GM21381 (cell line): ENCODE data around the gene UBE2V1.
A peak's percentile ranks its signal among the peaks of the same experiment; 100 is the strongest.
"Not testable (repeated sequence)": the region's sequence is repeated elsewhere in the genome, so short reads cannot be mapped to it uniquely, and the experiment has no call there.

Experiments used
- ATAC-seq: cut with Tn5 transposase; IDR thresholded peaks from one replicate; pipeline ENCODE4 v1.9.1; 2021; ENCODE audit warnings: mild to moderate bottlenecking, moderate library complexity; ENCODE audit not compliant: unreplicated experiment

UBE2V1 gene

GRCh38 chr20:50097843-50098242 is 15.1 kb downstream of the UBE2V1 start:
- no peak for ATAC-seq

- no peak for ATAC-seq
Measured at GRCh38 chr20:50096237-50096636, 16.7 kb downstream of the UBE2V1 start.

- ATAC-seq, result no peak
Measured at GRCh38 chr20:50095476-50096078, 17.4 kb downstream of the UBE2V1 start.

GRCh38 chr20:50094522-50094921 is 18.4 kb downstream of the UBE2V1 start:
- ATAC-seq, result no peak

- ATAC-seq, result no peak
Measured at GRCh38 chr20:50093240-50093639, 19.7 kb downstream of the UBE2V1 start.

GRCh38 chr20:50092436-50092835 is 20.5 kb downstream of the UBE2V1 start:
- no peak for ATAC-seq

- no peak for ATAC-seq
Measured at GRCh38 chr20:50089787-50090177, 23.2 kb downstream of the UBE2V1 start.

- no peak for ATAC-seq
Measured at GRCh38 chr20:50089140-50089786, 23.7 kb downstream of the UBE2V1 start.

GRCh38 chr20:50088022-50088421 is 24.9 kb downstream of the UBE2V1 start:
- ATAC-seq, result no peak

- ATAC-seq, result no peak
Measured at GRCh38 chr20:50085481-50086365, 27.2 kb downstream of the UBE2V1 start.

- no peak for ATAC-seq
Measured at GRCh38 chr20:50085146-50085480, 27.8 kb downstream of the UBE2V1 start.

- no peak for ATAC-seq
Measured at GRCh38 chr20:50083034-50083433, 29.9 kb downstream of the UBE2V1 start.

GRCh38 chr20:50082056-50082455 is 30.9 kb downstream of the UBE2V1 start:
- ATAC-seq, result not testable (repeated sequence)

GRCh38 chr20:50077818-50078601 is 34.9 kb downstream of the UBE2V1 start:
- ATAC-seq, result no peak

GRCh38 chr20:50073500-50073899 is 39.5 kb downstream of the UBE2V1 start:
- ATAC-seq, result no peak

GRCh38 chr20:50071039-50071888 is 41.7 kb downstream of the UBE2V1 start:
- ATAC-seq, result peak; percentile 95

GRCh38 chr20:50070361-50070760 is 42.6 kb downstream of the UBE2V1 start:
- no peak for ATAC-seq

GRCh38 chr20:50068041-50068651 is 44.8 kb downstream of the UBE2V1 start:
- no peak for ATAC-seq

GRCh38 chr20:50067461-50067860 is 45.5 kb downstream of the UBE2V1 start:
- no peak for ATAC-seq

- ATAC-seq, result no peak
Measured at GRCh38 chr20:50067018-50067417, 45.9 kb downstream of the UBE2V1 start.
